Femur (tissue), 1 donor: ENCODE results near the gene TMEM9B.
A peak's percentile ranks its signal among the peaks of the same experiment; 100 is the strongest.
"Not testable (repeated sequence)": the region's sequence is repeated elsewhere in the genome, so short reads cannot be mapped to it uniquely, and the experiment has no call there.

Experiments
- DNase-seq: peaks from one replicate; pipeline ENCODE4 v3.0.0-alpha.2; 2017

Gene TMEM9B

DNA sequence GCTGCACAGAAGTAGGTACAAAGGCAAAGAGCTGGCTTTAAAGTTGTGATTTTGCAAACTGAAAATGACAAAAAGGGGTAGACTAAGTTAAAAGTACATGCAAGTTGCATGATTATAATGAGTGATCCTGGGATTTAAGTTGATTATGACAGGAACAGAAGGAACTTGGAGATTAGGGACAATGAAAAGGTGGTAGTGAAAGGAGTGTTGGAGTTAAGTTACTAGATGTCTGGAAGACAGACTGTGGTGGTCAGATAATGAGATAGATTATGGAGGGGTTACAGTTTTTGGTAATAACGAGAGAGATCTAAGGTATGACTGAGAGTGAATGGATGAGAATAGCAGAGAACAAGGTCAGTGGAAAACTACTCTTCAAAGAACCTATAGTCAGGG lies 7.7 kb upstream of the TMEM9B start:
- no peak for DNase-seq

DNA sequence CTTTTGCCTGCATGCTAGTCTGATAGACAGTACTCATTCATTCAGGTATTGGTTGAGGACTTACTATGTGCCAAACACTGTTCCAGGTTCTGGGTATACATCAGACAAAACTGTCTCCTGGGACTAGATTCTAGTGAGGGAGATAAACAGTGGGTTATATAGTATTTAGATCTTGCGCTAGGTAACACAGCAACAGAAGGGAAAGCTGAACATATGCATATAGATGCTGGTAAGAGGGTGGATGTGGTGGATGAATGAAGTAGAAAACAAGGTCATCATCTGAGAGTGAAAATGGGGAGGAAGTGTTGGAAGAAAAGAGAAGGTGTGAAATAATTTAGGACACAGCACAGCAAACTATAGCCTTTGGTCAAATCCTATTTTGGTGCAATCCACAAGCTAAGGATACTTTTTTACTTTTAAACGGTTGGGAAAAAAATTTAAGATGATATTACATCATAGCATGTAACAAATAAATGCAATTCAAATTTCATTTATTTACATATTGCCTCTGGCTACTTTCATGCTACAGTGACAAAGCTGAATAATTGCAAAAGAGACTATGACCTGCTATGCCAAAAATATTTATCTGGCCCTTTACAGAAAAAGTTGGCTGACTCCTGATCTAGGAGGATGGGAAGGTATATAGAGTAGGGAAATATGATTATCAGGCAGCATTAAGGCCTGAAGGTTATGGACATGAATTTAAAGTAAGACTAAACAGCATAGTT lies 7.1 kb upstream of the TMEM9B start:
- no peak for DNase-seq

DNA sequence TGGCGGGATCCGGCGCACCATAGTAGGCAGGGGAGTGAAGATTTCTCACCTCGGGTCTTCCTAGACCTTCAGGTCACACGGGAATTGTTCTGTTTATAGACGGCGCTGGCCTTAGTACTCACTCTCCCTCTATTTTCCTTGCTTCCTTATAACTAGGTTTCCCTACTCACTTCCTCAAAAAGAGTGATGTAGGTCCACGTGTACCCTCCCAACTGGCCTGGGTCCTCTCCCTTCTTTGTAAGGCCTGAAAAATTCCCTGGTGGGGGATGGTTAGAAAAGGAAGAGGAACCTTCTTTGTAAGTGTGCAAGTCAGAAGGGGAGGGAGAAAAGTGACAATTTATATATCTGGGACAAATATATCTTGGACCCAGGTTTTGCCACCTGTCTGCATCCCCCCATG lies 2.9 kb upstream of the TMEM9B start:
- DNase-seq, result no peak

DNA sequence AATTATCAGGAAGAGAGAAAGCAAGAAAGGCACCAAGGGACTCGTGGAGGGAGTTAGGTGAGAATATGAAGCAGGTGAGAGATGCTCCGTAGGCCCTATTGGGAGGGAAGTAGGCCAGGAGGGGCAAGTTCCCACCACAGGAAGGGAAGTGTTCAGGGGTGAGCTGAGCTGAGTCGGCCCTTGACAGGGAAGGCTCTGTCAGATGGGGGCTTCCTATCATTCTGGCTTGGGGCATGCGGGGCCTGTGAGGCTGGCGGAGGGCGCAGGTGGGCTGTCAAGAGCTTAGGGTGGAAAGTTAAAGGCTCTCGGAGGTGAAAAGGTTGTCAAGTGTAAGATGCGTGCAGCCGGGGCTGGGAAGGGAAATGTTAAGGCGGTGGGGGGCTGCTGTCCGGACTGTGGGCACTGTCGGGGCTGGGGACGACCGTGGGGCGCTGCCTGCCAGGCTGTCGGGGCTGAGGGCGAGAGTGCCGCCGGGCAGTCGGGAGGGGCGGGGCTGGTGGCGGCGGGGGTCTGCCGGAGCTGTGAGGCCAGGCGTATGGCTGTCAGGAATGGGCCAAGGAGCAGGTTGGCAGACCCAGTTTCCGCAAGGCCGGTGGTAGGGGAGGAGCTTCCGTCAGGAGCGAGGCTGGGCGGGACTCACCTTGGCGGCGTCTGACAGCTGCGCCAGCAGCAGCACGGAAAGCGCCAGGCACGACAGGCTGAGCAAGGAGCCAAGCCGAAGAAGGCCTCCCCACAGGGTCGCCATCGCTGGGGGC lies 496 bp downstream of the TMEM9B start:
- peak; percentile 23 for DNase-seq

DNA sequence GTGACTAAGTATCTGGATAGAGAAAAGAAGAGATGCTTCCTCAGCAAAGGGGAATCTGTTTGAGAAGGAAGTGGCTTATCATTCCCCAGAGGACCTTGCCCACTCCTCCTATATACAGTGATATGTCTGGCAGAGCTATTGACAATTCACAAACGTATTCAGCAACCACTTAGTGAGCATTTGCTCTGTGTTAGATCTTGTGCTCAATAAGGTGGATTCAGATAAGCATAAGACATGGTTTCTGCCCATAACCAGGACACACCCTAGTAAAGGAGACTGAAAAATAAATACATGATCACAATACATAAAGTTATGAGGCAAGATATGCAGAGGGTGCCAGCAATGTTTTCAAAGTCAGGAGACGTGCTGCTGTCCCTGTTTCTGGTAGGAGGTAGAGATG lies 1.4 kb downstream of the TMEM9B start:
- DNase-seq, result no peak

DNA sequence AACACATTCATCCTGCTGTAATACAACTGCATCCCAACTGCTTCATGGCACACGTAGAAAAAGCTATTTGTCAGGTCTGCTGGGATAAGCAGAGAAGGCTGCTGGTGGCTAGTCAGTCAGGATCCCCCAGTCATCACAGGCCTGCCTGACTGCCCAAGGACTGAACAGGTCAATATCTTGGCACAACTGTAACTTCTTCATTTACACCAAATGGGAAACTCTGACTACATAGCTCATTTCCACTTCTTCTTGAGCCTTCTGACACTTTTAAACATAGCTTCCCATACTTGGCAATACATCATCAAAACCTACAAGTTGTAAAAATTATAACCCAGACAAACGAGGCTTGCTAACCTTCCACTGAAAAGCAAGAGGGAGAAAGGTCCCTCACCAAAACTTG lies 2.8 kb downstream of the TMEM9B start:
- no peak for DNase-seq

DNA sequence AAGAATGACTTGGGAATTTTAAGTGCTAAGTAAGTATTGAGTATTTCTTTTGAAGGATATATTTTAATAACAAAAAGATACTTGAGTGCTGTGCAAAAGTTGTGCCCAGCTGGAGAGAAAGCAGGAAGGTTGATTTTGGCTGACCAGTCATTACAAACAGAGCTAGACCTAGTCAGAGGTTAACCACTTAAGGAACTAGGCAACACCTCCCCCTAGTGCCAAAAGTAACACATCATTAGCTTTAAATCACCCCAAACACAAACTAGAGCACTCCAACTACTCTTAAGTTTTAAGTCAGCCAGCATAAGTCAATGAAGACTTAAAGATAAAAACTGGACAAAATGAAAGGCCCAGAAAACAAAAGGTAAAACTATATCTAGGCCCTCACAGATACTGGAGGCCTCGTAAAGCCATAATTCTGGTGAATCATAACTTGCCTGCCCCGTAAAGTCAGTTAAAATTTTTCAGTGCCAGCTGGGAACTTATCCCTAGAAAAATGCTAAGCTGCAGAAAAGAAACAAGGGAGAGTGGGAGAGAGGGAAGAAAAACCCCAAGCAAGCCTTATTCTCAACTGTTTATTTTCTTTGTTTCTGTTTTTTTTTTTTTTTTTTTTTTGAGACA lies 4.6 kb downstream of the TMEM9B start:
- DNase-seq, result peak; percentile 36

DNA sequence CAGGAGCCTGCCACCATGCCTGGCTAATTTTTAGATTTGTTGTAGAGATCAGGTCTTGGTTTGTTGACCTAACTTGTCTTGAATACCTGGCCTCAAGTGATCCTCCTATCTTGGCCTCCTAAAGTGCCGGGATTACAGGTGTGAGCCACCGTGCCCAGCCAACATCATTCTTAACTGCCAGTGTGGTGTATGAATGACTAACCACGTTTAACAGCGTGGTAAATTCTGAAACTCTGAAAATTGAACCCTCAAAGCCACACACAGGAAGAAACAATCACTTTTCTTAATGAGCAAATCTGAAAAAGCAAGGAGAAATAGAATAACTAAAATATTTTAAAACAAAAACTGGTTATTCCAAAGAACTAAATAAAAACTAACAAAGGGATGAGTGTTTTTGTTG lies 7.4 kb downstream of the TMEM9B start:
- no peak for DNase-seq

DNA sequence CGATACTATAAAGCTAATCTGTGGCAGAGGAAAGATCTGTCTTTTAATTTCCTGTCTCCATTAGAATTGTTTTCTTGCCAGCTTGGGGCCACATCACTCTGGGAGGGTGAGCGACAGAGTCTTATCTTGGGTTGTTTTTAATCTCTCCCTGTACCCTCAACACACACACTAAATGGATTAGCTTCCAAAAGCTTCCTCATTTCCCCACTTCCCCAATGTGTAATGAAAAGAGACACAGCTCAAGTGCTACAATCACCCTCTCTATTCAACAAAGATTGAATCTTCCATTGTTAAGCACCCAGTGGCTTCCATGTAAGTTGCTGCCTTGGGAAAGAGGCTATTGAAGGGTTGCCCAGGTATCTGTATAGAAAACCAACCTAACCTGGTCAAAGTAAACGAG lies 15.4 kb downstream of the TMEM9B start:
- DNase-seq, result no peak

DNA sequence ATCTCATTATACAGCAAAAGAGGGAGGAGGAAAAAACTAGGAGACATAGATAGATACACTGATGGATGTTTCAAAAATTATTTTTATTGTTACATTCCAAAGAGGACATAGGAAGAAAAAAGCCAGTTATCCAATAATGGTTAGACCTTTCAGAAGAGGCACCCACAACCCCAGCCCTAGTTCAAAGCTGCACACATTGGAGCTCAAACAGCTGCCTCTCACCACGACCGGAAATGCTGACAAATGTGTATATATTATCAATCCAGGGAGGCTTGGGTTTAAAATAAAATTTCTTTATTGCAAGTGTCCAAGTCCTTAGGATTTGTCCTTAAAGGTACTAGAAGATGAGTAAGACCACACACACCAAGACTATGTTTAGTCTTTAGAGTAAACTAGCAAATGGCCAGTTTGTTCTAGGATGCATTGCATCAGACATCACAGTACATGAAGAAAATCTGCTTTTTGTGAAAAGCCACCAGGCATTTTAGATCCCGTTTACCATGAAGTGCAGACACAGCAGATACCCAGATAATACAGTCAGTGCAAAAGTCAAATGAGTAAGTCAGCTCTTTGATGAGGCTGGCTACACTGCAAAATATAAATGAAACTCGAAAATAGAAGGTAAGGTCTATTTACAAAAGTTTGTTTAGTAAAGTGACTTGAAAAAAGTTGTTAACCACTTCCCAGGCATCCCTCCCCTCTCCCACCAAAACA lies 16.9 kb downstream of the TMEM9B start:
- DNase-seq, result no peak

DNA sequence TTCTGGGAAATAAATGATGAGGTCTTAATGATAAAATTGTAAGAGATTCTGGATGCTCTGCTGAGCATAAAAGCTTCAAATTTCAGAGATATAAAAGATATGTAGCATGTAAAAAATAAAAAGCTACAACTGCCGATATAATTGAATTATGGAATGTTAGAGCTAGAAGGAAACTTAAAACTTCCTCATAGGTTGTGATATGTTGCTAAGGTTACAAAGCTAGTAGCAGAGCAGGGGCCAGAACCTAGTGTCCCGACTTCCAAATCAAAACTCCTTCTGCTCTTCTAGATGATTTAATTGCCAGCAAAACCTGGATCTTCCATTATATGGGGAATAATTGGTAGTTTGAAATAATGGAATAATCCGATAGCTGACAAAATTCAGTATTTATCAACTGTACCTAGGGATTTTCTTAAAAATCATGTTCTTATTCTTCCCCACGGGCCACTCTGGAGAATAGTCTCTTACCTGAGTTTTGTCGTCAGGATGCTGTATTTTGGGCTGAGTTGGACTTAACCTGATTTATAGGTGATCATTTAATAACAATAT lies 21.6 kb downstream of the TMEM9B start, which contains the start of gene ASCL3:
TSS of gene ASCL3 (minus strand) at position 499 of the 549 bp plus-strand sequence. CDS start 4,855 bp downstream, outside the sequence.
- DNase-seq, result no peak

DNA sequence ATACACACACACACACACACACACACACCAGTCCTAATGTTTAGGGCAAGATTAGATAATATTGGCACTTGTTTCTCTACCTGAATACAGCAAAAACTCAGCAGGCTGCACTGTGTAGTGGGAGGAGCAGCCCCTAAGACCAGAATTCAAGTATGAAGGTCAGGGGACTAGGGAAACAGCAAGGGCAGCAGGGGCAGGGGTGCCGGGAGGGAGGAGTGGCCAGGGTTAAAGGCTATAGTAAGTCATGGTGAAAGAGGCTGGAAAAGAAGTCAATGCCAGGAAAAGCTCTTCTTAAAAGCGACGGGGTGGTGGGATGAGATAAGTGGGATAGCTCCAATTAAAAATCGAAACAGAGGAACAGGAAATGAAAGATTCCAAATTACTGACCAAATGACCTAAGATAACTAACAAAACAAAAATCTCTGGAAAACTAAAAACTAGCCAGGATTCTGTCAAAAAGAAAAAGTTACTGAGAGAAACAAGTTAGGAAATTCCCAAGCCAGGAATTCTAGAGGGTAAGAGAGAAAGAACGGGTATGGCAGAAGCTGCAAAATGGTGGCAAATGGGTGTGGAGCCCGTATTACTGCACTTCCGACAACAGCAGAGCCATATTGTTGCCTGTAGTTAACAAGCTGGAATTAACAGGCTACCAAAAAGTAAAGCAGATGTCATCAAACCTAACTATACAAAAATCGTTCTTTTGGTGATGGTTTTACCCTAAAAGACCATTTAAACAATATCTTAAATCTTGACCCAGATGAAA lies 22.7 kb downstream of the TMEM9B start:
- DNase-seq, result no peak

DNA sequence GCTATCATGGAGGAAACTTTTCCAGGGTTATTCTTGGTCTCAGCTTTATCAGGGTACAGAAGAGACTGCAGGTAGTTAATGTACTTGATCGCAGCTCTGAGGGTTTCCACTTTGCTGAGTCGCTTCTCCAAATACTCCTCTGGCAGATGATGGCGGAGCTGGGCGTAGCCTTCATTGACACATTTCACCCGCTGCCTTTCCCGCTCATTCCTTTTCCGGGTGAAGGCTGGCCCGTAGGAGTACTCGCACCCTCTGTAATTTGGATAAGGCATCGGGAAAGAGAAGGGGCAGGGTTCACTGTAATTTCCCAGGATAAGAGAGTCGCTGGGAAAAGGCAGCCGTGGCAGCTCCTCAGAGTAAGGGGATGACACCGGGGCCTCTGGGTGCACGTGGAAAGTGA lies 26.6 kb downstream of the TMEM9B start:
- DNase-seq, result no peak

DNA sequence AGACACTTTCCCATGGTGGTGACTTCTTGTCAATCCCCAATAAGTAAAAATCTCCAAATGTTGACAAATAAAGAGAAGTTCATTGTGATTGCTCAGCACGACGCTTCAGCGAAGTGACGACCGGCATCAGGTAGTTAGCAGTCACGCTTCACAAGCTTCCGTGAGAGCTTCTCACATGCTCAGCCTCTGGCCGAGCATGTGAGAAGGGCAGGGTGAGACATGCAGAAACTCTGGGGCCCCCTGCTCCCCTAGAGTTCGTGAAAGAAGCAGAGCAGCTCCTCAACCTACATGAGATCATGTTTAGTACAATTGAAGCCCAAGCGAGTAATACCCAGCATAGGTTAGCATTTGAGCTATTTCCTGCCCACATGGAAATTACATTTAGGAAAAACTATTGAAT lies 27.1 kb downstream of the TMEM9B start:
- no peak for DNase-seq

DNA sequence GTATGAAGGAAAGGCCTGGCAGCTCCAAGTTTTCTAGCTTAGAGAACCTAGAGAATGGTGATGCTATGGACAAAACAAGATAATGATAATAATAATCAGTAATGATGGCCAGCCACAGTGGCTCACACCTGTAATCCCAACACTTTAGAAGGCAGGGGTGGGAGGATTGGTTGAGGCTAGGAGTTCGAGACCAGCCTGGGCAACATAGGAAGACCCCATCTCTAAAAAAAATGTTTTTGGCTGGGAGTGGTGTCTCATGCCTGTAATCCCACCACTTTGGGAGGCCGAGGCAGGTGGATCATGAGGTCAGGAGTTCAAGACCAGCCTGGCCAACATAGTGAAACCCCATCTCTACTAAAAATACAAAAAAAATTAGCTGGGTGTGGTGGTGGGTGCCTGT lies 28.5 kb downstream of the TMEM9B start:
- not testable (repeated sequence) for DNase-seq

DNA sequence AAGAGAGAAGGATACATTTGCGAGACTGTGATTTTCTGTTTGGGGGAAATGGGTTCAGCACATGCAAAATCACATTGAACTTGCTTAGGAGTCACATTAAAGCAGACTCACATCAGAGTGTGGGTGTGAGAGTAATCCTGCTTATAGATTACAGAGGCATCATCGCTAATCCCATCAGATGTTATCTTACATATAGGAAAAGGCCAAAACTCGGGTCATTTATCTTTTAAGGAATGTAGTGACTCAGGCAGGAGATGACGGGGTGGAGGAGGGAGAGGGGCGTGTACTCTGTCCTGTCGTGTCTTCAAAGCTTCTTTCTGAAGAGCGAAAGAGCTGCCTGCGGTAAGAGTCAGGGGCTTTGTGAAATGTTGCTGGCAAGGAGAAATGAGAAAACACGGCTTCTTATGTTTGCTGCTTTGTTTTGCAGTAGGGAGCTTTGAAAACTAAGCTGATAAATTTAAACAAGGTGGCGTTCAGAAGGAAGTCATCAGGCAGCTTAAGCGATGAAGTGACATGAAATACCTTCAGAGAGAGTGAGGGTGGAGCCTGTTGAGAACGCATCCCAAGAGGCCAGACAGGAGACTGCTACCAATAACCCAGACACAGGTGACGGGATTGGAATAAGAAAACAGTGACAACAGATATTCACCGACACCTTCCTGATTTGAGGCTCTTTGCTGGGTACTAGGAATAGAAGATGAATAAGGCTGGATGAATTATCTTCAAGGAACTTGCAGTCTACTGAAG lies 29.3 kb downstream of the TMEM9B start:
- no peak for DNase-seq

DNA sequence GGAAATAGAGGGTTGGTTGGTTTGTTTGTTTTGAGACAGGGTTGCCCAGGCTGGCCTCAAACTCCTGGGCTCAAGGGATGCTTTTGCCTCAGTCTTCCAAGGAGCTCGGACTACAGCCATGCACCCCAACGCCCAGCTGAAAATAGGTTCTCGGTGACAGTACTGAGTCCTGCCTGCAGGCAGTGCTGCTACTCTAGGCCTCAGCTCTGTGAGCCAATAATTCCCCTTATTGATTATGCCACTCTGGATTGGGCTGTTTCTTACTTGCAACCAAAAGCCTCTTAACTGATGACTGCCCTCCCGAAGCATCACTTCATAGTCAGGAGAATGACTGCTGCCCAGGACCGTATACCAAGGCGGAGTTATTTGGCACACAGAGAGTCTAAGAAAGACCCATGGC lies 30.3 kb downstream of the TMEM9B start:
- DNase-seq, result no peak

DNA sequence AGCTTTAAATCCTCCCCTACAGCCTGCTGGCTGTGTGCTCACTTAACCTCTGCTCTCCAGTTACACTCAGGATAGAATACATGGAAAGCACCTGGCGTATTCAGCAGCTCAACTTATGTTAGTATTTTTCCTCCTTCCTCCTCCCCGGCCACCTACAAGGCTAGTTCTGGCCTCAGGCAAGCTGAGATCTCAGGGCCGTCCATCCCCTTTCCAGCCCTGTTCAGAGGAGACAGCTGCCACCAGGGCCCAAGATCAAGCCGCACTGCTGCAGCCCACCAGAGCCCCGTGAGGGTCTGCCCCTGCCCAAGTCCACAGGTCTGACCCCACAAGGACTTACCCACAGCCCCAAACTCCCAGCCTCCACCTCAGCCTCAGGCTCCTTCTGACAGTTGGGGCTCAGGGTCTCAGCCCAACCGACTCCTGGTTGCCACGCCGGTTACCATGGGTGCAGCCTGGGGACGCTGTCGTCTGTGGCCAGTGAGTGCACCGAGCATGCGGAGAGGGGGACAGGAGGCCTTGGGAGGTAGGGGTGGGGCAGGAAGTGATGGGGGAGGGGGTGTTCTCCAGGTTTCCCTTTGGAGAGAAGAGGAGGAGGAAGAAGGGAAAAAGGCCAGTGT lies 31.6 kb downstream of the TMEM9B start, which contains the start of gene C11orf16:
TSS of gene C11orf16 (minus strand) at position 384 of the 617 bp plus-strand sequence. CDS start 639 bp downstream, outside the sequence.
- DNase-seq, result no peak

DNA sequence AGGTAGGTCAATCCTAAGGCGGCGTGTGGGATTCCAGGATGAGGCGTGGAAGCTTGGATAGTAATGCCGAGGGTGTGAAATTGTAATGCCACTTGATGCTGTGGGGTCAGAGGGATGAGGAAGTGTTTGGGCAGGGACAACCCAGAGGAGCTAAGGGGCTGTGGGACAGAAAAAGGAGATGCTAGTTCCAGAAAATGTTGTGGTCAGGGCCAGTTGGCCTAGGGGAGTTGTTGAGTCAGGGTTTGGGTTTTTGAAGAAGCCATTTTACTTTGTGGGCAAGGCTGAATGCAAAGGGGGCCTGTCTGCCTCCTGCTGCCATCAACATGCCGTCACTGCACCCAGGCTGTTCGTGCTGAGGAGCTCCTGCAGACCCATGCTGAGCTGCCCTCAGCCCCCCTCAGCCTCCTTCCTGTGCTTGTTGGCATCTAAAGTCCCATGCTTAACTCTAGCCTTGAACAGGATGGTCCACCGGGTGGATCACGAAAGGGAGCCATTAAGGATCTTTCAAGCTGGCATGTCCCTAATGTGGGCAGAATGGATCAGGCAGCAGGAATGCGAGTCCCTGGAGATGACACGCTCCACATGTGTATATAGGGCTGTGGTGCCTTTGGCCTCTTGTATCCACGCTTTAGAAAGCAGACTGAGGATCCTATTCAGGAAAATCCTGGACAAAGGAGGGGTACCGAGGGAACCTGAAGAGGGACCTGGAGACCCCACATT lies 33.6 kb downstream of the TMEM9B start:
- DNase-seq, result no peak

DNA sequence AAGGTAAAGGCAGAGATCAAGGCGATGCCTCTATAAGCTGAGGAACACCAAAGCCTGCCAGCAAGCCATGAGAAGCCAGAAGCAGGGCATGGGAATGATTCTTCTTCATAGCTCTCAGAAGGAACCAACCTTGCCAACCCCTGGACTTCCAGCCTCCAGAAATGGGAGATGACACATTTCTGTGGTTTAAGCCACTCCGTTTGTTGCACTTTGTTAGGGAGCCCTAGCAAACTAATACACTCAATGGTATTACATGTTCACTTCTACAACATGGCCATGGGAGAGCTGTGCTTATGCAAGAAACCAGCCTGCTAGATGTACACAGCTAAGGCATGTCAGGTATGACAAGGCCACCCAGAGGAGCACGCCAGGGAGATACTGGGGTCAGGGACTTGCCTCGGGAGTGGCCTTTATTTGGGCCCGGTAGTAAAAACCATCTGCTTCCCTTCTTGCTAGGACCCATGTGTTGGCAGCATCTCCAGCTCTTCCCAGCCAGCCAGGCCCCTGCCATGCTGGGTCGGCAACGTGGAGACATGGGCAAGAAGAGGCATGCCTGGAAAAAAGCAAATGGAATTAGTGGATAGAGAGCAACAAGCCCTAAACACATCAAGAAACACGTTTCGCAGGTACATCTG lies 35.1 kb downstream of the TMEM9B start:
- no peak for DNase-seq
